ENCODE data around the gene ISL2. TPM values are rescaled to one million over a fixed set of nuclear protein-coding genes. Genes with fewer than 3 reads are reported as not detected.

The ISL2 gene
- polyA plus RNA-seq, 3 donors, result 0.40 to 2.3 (median 0.52) TPM

GRCh38 chr15:76333720-76334437 lies 2.7 kb upstream of the ISL2 start:
- WGBS (ENCODE audit: insufficient coverage), result 46% methylated on average over 6 of the region's 9 CpGs
- H3K27ac Mint-ChIP-seq, result peak overlapping the region in 2 of 7 donors; percentile 1 to 58
- peaks cover 5% of the 10 kb centered on the region for H4K20me1 ChIP-seq (ENCODE audit: insufficient read depth, low read length)
- H3K79me2 ChIP-seq (ENCODE audit: insufficient read depth, low read length), result no peaks in the 10 kb centered on the region
- peaks cover 2 to 19% of the 10 kb centered on the region in 2 donors for H3K9me3 ChIP-seq (replicated peaks in 1 of 2; ENCODE audit: control insufficient read depth in 1 of 2, insufficient read depth in 1 of 2, low read length in 2 of 2)
- no peak overlapping the region for H3K27ac ChIP-seq (ENCODE audit: low read depth in 1 of 2, low read length in 2 of 2)
- intact Hi-C loops (cut with micrococcal nuclease), result no loop called here
- H2AFZ ChIP-seq (ENCODE audit: insufficient read depth, low read depth, low read length, poor library complexity, severe bottlenecking), result no peak overlapping the region
- H3K4me3 ChIP-seq (replicated peaks in 1 of 3; ENCODE audit: low read depth in 2 of 3, low read length in 3 of 3), result no peak overlapping the region
- no peak overlapping the region for H3K4me2 ChIP-seq (replicated peaks; ENCODE audit: extremely low read depth, low read length, poor library complexity, severe bottlenecking)
- TF ChIP-seq CTCF (IDR thresholded peaks at IDR 0.05), result peak; percentile 21
- H3K9me3 Mint-ChIP-seq, result peaks cover 0 to 34% (median 25%) of the 10 kb centered on the region in 7 donors
- H3K36me3 Mint-ChIP-seq, result peaks cover 8 to 22% of the 10 kb centered on the region in 2 donors
- peaks cover 40 to 41% of the 10 kb centered on the region in 2 donors for H3K4me1 ChIP-seq (ENCODE audit: control insufficient read depth in 1 of 2, insufficient read depth in 2 of 2, low read length in 2 of 2)
- H3K4me3 Mint-ChIP-seq, result peak overlapping the region in 1 of 2 donors; percentile 94
- H3K4me1 Mint-ChIP-seq, result peaks cover 38% of the 10 kb centered on the region
- peaks cover 58 to 77% (median 68%) of the 10 kb centered on the region in 3 donors for H3K27me3 Mint-ChIP-seq (ENCODE audit: low read depth in 3 of 3)
- no peak overlapping the region for H3K9ac ChIP-seq (ENCODE audit: insufficient read depth, low read length, poor library complexity, severe bottlenecking)
- no peaks in the 10 kb centered on the region for H3K36me3 ChIP-seq (replicated peaks in 1 of 2; ENCODE audit: control insufficient read depth in 1 of 2, insufficient read depth in 2 of 2, low read length in 2 of 2)
- DNase-seq, result no peak
- peaks cover 31 to 66% of the 10 kb centered on the region in 2 donors for H3K27me3 ChIP-seq (ENCODE audit: control insufficient read depth in 2 of 2, insufficient read depth in 2 of 2, low read length in 2 of 2)

- no peak for TF ChIP-seq CTCF (IDR thresholded peaks at IDR 0.05)
- Histone ChIP-seq H3K4me1 (ENCODE audit: control insufficient read depth in 1 of 2, insufficient read depth in 2 of 2, low read length in 2 of 2) (peaks cover 48 to 49% of the 10 kb centered on the region in 2 donors), H3K9me3 (replicated peaks in 1 of 2; ENCODE audit: control insufficient read depth in 1 of 2, insufficient read depth in 1 of 2, low read length in 2 of 2) (peaks cover 2 to 19% of the 10 kb centered on the region in 2 donors), H3K9ac (ENCODE audit: insufficient read depth, low read length, poor library complexity, severe bottlenecking) (no peak overlapping the region), H3K27ac (ENCODE audit: low read depth in 1 of 2, low read length in 2 of 2) (no peak overlapping the region), H2AFZ (ENCODE audit: insufficient read depth, low read depth, low read length, poor library complexity, severe bottlenecking) (peak overlapping the region; percentile 73), H3K36me3 (replicated peaks in 1 of 2; ENCODE audit: control insufficient read depth in 1 of 2, insufficient read depth in 2 of 2, low read length in 2 of 2) (no peaks in the 10 kb centered on the region), H3K4me2 (replicated peaks; ENCODE audit: extremely low read depth, low read length, poor library complexity, severe bottlenecking) (peak overlapping the region; percentile 91), H3K79me2 (ENCODE audit: insufficient read depth, low read length) (no peaks in the 10 kb centered on the region), H3K4me3 (replicated peaks in 1 of 3; ENCODE audit: low read depth in 2 of 3, low read length in 3 of 3) (peak overlapping the region; percentile 43 to 79 (median 44)), H3K27me3 (ENCODE audit: control insufficient read depth in 2 of 2, insufficient read depth in 2 of 2, low read length in 2 of 2) (peaks cover 33 to 70% of the 10 kb centered on the region in 2 donors), H4K20me1 (ENCODE audit: insufficient read depth, low read length) (peaks cover 6% of the 10 kb centered on the region)
- peaks cover 10 to 23% of the 10 kb centered on the region in 2 donors for H3K36me3 Mint-ChIP-seq
- H3K4me1 Mint-ChIP-seq, result peaks cover 46% of the 10 kb centered on the region
- peak overlapping the region in 1 of 7 donors; percentile 30 for H3K27ac Mint-ChIP-seq
- H3K4me3 Mint-ChIP-seq, result peak overlapping the region; percentile 83 to 94
- peaks cover 63 to 81% (median 72%) of the 10 kb centered on the region in 3 donors for H3K27me3 Mint-ChIP-seq (ENCODE audit: low read depth in 3 of 3)
- intact Hi-C loops (cut with micrococcal nuclease), result no loop called here
- WGBS (ENCODE audit: insufficient coverage), result 27% methylated on average over 36 of the region's 44 CpGs
- no peak for DNase-seq
- H3K9me3 Mint-ChIP-seq, result peaks cover 0 to 39% (median 28%) of the 10 kb centered on the region in 7 donors
Observed at GRCh38 chr15:76334438-76335306, 1.9 kb upstream of the ISL2 start.
